Myocyte (in vitro differentiated cells): ENCODE measurements around the gene ROCK2. TPM values are rescaled to one million over a fixed set of nuclear protein-coding genes. Genes with fewer than 3 reads are reported as not detected.
A peak's percentile ranks its signal among the peaks of the same experiment; 100 is the strongest.

Source experiments
- DNase-seq: peaks from one replicate; pipeline ENCODE4 v3.0.0-alpha.2; 2012; ENCODE audit warnings: low read depth
- total RNA-seq: library from RNA; depleted of rRNA; stranded (reverse); fragments of >200 nt; gene quantifications from 2 replicates; pipeline ENCODE4 v1.2.3, GENCODE V29; 2014

Gene ROCK2
- total RNA-seq, 1 donor from 2014 or later: 41.1 TPM

GRCh38 chr2:11367170-11367730, 22.8 kb upstream of the ROCK2 start:
- no peak for DNase-seq

- DNase-seq: no peak
These were observed 21.9 kb upstream of the ROCK2 start for GRCh38 chr2:11366326-11366741.

- DNase-seq: peak; percentile 30
These were observed 20.9 kb upstream of the ROCK2 start for GRCh38 chr2:11365096-11365879.

GRCh38 chr2:11364565-11364887, 20.1 kb upstream of the ROCK2 start:
- DNase-seq: no peak

- DNase-seq: no peak
These were observed 19.6 kb upstream of the ROCK2 start for GRCh38 chr2:11363868-11364564.

GRCh38 chr2:11359865-11360264, 15.4 kb upstream of the ROCK2 start:
- DNase-seq: no peak

GRCh38 chr2:11357428-11357972, 13.1 kb upstream of the ROCK2 start:
- DNase-seq: peak; percentile 88

GRCh38 chr2:11356764-11357163, 12.3 kb upstream of the ROCK2 start:
- peak; percentile 81 for DNase-seq

GRCh38 chr2:11355194-11356053, 11.0 kb upstream of the ROCK2 start:
- no peak for DNase-seq

- no peak for DNase-seq
These were observed 10.1 kb upstream of the ROCK2 start for GRCh38 chr2:11354363-11355154.

- DNase-seq: no peak
These were observed 8.5 kb upstream of the ROCK2 start for GRCh38 chr2:11352781-11353537.

- no peak for DNase-seq
These were observed 3.8 kb upstream of the ROCK2 start for GRCh38 chr2:11348209-11348749.

GRCh38 chr2:11347403-11347959, 3.0 kb upstream of the ROCK2 start:
- no peak for DNase-seq

GRCh38 chr2:11346023-11346482, 1.6 kb upstream of the ROCK2 start:
- DNase-seq: no peak

GRCh38 chr2:11344956-11345677, 681 bp upstream of the ROCK2 start:
- DNase-seq: peak; percentile 79

GRCh38 chr2:11343650-11344341, 640 bp downstream of the ROCK2 start:
- peak; percentile 52 for DNase-seq

GRCh38 chr2:11343368-11343649, 1.1 kb downstream of the ROCK2 start:
- DNase-seq: no peak
